Measurements from ENCODE around the gene CD274. TPM values are rescaled to one million over a fixed set of nuclear protein-coding genes. Genes with fewer than 3 reads are reported as not detected.

CD274 gene
- total and polyA plus RNA-seq, 10 of the 15 experiments (the other 5 are each of a cell fraction or from before 2014, with no cell fraction given): 9.4 to 128 (median 24.6) TPM

DNA sequence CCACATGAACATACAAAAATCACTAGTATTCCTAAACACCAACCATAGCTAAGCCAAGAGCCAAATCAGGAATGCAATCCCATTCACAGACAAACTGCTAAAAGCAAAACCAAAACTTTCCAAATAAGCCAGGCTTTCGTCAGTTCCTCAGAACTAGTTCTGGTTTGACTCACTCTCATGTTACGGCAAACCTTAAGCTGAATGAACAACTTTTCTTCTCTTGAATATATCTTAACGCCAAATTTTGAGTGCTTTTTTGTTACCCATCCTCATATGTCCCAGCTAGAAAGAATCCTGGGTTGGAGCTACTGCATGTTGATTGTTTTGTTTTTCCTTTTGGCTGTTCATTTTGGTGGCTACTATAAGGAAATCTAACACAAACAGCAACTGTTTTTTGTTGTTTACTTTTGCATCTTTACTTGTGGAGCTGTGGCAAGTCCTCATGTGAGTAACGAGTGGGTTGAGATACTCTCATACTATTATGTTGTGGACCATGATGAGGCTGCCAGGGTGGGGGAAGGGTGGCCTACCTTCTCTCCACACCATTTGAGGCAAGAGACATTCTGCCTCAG lies 60.1 kb downstream of the CD274 start, which contains the start of gene PDCD1LG2 (continued):
- TF ChIP-seq BHLHE40 (IDR thresholded peaks at IDR 0.05; ENCODE audit: borderline replicate concordance in 1 of 2, low read depth in 2 of 2, low read length in 1 of 2) (peak; percentile 60 to 72; a peak in 3 of 4 replicates), SPI1 (IDR thresholded peaks at IDR 0.05; ENCODE audit: borderline replicate concordance, insufficient read depth, low read depth, low read length) (peak; percentile 96)
- TF ChIP-seq, protein P1, sequence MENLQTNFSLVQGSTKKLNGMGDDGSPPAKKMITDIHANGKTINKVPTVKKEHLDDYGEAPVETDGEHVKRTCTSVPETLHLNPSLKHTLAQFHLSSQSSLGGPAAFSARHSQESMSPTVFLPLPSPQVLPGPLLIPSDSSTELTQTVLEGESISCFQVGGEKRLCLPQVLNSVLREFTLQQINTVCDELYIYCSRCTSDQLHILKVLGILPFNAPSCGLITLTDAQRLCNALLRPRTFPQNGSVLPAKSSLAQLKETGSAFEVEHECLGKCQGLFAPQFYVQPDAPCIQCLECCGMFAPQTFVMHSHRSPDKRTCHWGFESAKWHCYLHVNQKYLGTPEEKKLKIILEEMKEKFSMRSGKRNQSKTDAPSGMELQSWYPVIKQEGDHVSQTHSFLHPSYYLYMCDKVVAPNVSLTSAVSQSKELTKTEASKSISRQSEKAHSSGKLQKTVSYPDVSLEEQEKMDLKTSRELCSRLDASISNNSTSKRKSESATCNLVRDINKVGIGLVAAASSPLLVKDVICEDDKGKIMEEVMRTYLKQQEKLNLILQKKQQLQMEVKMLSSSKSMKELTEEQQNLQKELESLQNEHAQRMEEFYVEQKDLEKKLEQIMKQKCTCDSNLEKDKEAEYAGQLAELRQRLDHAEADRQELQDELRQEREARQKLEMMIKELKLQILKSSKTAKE (IDR thresholded peaks at IDR 0.05; ENCODE audit: low read depth, poor library complexity, severe bottlenecking): peak; percentile 81

DNA sequence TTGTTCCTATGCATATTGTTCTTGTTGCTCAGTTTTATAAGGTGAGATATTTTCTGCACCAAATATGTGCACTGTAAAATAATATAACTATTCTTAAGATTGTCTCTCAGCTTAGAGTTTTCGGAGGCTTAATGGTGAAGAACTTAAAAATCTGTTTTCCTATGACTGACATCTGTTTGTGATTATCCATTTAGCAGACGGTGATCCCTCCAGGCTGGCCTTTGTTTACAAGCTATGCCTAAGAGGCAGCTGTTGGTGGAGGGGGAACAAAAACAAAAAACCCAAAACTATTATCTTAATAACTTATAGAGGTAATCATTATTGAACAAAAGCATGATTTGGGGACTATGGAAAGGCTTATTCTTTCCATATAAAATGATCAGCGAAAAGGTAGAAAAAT lies 60.6 kb downstream of the CD274 start:
- no peaks in the 10 kb centered on the region for H3K36me3 ChIP-seq (ENCODE audit: control insufficient read depth in 2 of 2, insufficient read depth in 2 of 2, low read length in 1 of 2)
- peaks cover 43% of the 10 kb centered on the region for H3K79me2 ChIP-seq (ENCODE audit: control insufficient read depth, insufficient read depth, low read length)
- intact Hi-C loops (cut with micrococcal nuclease; ENCODE audit: unreplicated experiment) (loop anchor here (1.0 to 5.0 kb wide), 3 partner anchors 17 to 524 kb away; partner anchors contain the start of gene JAK2), in situ Hi-C loops (cut with MboI) (no loop called here)
- ATAC-seq (no peak), DNase-seq (ENCODE audit: low read depth, low spot score) (no peak), FAIRE-seq (no peak)
- H3K27me3 ChIP-seq (replicated peaks in 1 of 2; ENCODE audit: control insufficient read depth in 2 of 2, insufficient read depth in 2 of 2, low read length in 1 of 2): no peaks in the 10 kb centered on the region
- ChIA-PET RAD21 (ENCODE audit: unreplicated experiment) (interaction anchor here (0.8 to 11.9 kb wide), 30 partner anchors 7 to 121 kb away, joined by 3 to 146 read pairs (median 8); partner anchors contain the start of genes CD274 and PLGRKT), CTCF (interaction anchor here (0.7 to 6.5 kb wide), 14 partner anchors 7 to 524 kb away, joined by 3 to 32 read pairs (median 4); partner anchors contain the start of gene CD274), POLR2A (interaction anchor here (0.6 to 6.8 kb wide), 31 partner anchors 8 to 120 kb away, joined by 3 to 68 read pairs (median 7); partner anchors contain the start of genes CD274, PLGRKT and RIC1), SMC1A (ENCODE audit: uncharacterized antibody, unreplicated experiment) (interaction anchor here (0.7 to 11.3 kb wide), 31 partner anchors 8 to 118 kb away, joined by 3 to 311 read pairs (median 5); partner anchors contain the start of genes CD274, PLGRKT and RIC1)
- no peaks in the 10 kb centered on the region for H3K9me3 ChIP-seq (replicated peaks; ENCODE audit: control insufficient read depth, insufficient read depth, low read length)
- peak overlapping the region; percentile 49 for H3K4me3 ChIP-seq
- H2AFZ ChIP-seq (ENCODE audit: control insufficient read depth, low read depth, low read length): peak overlapping the region; percentile 9
- TF ChIP-seq LARP7 (IDR thresholded peaks at IDR 0.05): no peak
- TF ChIP-seq EZH2 (IDR thresholded peaks at IDR 0.05; ENCODE audit: borderline replicate concordance, control insufficient read depth, low read depth, low read length): no peak
- no peaks in the 10 kb centered on the region for H4K20me1 ChIP-seq (ENCODE audit: control insufficient read depth, insufficient read depth)
- peaks cover 39% of the 10 kb centered on the region for H3K4me1 ChIP-seq (ENCODE audit: control insufficient read depth, insufficient read depth, low read length)
- peak overlapping the region; percentile 54 for H3K9ac ChIP-seq (ENCODE audit: control insufficient read depth, insufficient read depth, low read length)
- BruUV-seq (replicated peaks): no TSS peak
- peak overlapping the region; percentile 75 for H3K4me2 ChIP-seq (ENCODE audit: control insufficient read depth, insufficient read depth)
- WGBS (ENCODE audit: insufficient coverage, insufficient replicate concordance, low lambda C conversion rate, missing lambda C conversion rate): 14% methylated on average over 3 of the region's 3 CpGs
- peak overlapping the region; percentile 82 for H3K27ac ChIP-seq (ENCODE audit: control insufficient read depth, insufficient read depth)

Measured in GM12878 (cell line).